Right ventricle myocardium inferior (tissue), 1 donor: Measurements from ENCODE around the gene RPS6KL1. TPM values are rescaled to one million over a fixed set of nuclear protein-coding genes. Genes with fewer than 3 reads are reported as not detected.
A peak's percentile ranks its signal among the peaks of the same experiment; 100 is the strongest.

Experiments used
- ATAC-seq: fragments of 200-7000 bp; cut with Tn5 transposase; one replicate; pipeline ENCODE4 v1.9.1; 2020; ENCODE audit warnings: mild to moderate bottlenecking, moderate library complexity
- DNase-seq: peaks from one replicate; pipeline ENCODE4 v3.0.0; 2021; ENCODE audit errors: missing footprints
- intact Hi-C: fragments of 100-400 bp; cut with DNase I; formaldehyde crosslinking; loops from one replicate; pipeline ENCODE4 v1.11.0; 2022
- total RNA-seq: library from RNA; stranded (reverse); fragmentation: NEBNext Ultra II Directional; extraction: Animal tissue kit (Norgen Biotek cat#: 25700); gene quantifications from one replicate; pipeline ENCODE4 v1.2.1, GENCODE V29; 2021
- donor health status: DM: no; HTN: yes; CAD: no; lungs with severe emphysema.

The RPS6KL1 gene
- total RNA-seq, 1 donor from 2014 or later: 19.1 TPM

DNA sequence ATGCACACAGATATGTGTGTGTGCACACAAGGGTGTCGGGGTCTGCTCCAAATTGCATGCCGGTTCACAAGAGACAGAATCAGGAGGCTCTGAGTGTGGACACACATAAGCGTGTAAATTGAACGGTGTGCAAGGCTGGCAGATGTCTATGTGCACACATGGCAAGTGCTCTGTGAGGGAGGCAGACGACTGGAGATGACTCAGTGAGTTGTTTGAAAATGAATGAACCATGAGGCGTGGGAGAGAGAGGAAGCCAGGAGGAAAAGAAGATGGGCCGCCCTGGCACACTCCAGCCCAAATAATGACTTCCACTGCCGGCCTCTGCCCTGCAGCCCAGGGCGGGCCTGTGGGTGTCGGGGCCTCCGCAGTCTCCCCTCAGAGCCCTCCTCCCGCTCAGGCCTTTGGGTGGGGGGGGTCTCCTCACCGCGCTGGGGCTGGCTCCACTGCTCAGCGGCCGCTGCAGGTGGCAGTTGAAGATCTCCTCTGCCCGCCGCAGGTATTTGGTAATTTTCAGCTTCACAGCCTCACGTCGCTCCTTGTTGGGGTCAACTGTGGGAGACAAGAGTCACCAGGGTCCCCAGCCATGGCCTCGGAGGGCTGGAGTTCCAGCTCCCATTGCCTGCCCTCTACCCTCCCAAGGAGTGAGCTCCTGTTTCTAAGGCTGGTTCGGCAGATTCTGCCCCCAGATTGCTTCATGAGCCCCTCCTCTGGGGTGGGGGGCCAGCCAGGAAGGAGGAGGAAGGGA is 3.5 kb downstream of the RPS6KL1 start:
- DNase-seq: no peak
- intact Hi-C loops: no loop called here
- ATAC-seq: no peak

DNA sequence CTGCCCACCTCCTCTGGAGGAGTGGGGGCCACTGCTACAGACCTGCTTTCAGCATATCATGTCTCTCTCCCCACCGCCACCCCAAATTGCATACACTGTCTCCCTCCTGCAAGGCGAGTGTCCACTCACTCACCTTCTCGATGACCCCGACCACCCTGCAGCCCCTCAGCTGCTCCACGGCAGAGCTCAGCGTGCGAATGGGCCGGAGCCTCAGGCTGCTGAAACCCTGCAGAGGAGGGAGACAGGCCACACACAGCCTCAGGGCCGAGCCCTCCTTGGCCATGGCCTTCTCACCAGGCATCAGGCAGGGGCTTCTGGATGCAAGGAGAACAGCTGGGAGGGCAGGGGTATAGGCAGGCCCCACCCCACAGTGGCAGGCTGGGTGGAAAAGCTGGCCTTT is 4.7 kb downstream of the RPS6KL1 start:
- intact Hi-C loops: no loop called here
- ATAC-seq (no peak), DNase-seq (no peak)

DNA sequence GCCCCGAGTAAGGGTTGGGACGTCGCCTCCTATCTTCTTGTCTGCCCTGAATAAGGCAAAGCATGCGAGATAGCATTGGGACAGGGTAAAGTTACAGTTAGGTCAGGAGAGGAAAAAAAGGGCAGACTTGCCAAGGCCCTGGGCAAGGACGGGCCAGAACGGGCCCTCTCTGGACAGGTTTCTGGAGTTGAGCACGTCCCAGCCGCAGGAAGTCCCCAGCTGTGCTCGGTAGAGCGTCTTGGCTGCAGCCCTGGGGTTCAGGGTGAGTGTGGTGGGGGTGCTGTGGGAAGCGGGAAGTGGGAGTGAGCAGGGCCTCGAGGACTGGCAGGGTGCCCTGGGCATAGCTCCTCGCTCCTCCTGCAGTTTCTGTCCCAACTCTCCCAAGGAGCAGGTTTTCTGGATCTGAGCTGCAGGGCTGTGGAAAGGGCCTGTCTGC is 5.4 kb downstream of the RPS6KL1 start:
- DNase-seq (peak; percentile 86), ATAC-seq (peak; percentile 71)
- intact Hi-C loops: no loop called here

DNA sequence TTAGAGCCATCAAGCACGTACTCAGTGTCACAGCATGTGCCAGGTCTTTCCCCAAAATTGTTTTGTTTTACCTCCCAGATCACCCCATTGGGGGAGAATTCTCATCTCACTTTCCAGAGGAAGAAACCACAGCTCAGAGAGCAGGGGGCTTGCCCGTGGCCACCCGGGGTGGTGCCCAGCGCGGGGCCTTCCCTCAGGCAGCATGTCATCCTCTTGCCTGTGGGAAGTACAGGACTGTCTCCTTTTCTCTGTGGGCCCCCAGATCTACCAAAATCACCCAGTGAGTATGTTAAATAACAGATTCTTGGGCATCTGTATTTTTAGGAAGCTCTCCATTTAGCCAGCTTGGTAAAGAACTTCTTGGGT is 5.9 kb downstream of the RPS6KL1 start:
- intact Hi-C loops: no loop called here
- DNase-seq (no peak), ATAC-seq (peak; percentile 4)

DNA sequence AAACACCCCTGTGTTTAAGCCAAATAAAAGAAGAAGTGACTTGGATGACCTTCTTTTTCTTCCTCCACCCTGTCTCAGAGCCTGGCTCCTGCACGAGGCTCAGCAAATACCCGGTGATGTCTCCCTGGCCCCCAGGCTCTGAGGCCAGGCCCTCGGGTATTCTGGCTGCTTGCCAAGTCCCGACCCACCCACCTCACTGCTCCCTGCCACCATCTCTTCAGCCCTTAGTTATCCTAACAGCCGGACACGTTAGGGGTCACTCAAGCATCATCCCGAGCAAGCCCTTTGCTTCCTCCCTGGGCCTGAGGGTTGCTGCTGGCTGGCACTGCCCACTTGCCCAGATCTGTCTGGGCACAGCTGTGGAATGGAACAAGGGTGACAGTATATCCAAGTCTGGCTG is 7.2 kb downstream of the RPS6KL1 start:
- DNase-seq (no peak), ATAC-seq (no peak)
- intact Hi-C loops: loop anchor here (2.0 kb wide), 1 partner anchor 173 kb away; no protein-coding TSS in a partner anchor

DNA sequence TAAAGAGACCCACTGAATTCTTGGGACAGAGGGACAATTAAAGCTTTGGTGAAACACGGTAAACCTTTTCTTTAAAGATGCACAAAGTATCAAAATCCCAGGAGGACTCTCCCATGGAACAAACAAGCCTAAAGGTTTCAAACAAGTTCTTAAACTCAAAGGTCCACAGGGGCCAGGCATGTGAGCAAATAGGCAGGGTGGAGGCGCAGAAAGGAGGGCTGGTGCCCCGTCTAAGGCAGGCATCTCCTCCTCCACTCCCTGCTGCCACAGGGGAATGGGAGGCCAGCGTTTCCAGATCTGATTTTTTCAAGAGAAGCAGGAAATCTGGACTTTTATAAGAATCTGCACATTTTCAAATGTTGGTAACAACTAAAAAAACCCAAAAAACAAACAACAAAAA is 7.6 kb downstream of the RPS6KL1 start:
- no peak for DNase-seq
- no peak for ATAC-seq
- intact Hi-C loops: loop anchor here (2.0 kb wide), 1 partner anchor 173 kb away; no protein-coding TSS in a partner anchor

DNA sequence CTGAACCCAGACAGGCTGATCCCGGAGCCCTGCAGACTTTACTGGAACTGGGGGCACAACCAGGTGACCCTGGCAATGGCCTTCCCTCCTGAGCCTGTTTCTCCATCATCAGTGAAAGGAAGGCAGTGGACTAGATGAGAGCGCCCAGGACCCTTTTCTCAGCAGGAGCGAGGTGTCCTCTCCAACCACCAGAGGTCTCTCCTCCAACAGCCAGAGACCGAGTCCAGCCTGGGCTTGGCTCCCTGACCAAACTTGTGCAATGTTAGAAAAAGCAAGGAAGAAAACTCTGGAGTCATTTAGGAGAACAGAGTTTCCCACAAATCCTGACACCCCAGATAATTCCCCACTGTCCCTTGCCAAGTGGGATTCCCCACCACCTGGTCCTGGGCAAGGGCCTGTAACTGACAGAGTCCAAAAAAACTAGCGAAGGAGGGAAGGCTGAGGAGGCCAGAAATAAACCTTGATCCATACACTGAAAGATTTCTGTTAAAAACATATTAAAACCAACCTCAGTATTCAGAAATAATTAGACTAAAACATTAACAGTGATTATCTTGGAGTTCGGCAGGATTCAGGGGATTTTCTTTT is 9.0 kb downstream of the RPS6KL1 start:
- DNase-seq (no peak), ATAC-seq (peak; percentile 54)
- intact Hi-C loops: loop anchor here (2.0 kb wide), 1 partner anchor 175 kb away; no protein-coding TSS in a partner anchor

DNA sequence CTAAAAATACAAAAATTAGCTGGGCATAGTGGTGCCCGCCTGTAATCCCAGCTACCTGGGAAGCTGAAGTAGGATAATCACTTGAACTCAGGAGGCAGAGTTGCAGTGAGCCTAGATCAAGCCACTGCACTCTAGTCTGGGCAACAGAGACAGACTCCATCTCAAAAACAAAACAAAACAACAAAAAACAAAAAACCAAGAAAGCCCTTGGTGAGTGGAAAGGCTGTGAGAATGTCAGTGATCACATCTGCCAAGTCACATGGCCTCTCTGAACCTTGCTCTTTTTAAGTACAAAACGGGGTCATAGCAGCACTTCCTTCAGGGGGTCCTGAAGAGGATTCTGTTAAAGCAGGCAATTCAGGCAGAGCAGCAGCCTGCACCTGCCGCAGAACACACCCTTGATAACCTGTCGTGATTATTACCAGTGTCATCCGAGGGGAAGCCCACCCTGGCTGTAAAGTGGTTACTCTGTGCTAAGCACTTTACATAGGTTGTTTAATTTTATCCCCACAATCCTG is 9.6 kb downstream of the RPS6KL1 start:
- ATAC-seq: no peak

DNA sequence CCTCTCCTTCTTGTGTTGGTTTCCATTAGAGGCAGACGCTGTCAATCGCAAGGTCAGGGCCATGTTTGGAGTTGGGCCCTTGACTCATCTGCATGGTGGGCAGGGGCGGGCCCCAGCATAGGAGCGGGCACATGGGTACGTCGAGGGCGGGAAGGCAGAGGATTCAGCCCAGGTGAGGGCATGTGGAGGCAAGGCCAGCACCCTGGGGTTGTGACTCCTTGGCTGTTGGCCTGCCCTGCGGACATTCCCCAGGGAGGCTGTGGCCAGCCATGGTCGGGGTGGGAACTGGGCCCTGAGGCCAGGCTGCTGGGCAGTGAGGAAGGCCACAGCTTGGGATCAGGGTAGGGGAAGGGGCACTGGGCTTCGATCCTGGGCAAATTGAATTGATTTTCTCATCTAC is 10.3 kb downstream of the RPS6KL1 start:
- no peak for ATAC-seq
- no peak for DNase-seq
- intact Hi-C loops: no loop called here

More for the DNA sequence above, 9.6 kb downstream of the RPS6KL1 start:
- intact Hi-C loops: no loop called here
- DNase-seq: no peak

DNA sequence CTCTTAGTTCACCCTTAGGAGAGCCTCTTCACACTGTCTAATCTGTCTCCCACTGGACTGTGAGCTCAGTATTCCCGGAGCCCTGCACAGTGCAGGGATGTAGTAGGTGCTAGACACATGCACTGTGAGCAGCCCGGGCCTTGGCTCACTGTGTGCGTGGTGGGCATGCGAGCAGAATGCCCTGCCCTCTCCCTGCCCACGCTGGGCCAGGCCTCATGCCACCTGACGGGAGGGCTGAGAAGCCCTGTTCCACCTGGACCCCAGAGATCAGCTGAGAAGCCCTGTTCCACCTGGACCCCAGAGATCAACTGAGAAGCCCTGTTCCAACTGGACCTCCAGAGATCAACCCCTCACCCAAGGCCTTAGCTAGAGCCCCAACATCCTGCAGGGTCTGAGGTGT is 10.9 kb downstream of the RPS6KL1 start:
- intact Hi-C loops: no loop called here
- DNase-seq: no peak
- no peak for ATAC-seq

DNA sequence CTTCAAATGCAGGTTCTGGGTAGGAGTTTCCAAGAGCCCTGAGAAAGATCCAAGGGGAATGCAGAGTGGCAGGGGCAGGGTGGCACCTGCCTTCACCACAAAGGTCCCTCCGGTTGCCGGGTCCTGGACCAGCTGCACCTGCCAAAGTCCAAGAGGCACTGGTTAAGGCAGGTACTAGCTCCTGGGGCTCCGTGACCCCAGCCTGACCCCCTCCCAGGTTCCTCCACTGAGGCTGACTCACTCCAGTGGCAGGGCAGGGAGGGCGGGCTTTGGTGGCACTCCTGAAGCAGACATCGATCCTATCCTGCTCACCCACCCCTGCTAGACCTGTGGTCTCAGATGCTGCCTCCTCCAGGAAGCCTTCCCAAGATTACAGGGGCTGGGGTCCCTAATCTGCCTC is 11.4 kb downstream of the RPS6KL1 start:
- intact Hi-C loops: no loop called here
- ATAC-seq (no peak), DNase-seq (no peak)

DNA sequence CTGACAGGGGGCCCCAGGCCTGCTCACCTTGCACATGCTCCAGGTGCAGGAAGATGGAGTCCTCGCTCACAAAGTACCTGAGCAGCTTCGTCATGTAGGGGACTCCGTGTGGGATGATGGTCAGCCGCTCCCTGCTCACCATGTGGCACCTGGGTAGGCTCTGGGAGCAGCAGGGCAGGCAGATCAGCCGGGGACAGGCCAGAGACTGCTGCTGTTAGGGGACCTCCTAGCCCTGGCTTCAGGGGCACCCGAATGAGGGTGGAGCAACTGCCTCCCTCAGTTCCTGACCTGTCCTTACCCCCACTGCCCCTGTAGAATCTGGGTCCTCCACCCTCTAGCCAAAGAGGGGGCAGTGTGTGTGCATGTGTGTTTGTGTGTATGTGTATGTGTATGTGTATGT is 11.8 kb downstream of the RPS6KL1 start:
- DNase-seq (no peak), ATAC-seq (no peak)
- intact Hi-C loops: no loop called here

DNA sequence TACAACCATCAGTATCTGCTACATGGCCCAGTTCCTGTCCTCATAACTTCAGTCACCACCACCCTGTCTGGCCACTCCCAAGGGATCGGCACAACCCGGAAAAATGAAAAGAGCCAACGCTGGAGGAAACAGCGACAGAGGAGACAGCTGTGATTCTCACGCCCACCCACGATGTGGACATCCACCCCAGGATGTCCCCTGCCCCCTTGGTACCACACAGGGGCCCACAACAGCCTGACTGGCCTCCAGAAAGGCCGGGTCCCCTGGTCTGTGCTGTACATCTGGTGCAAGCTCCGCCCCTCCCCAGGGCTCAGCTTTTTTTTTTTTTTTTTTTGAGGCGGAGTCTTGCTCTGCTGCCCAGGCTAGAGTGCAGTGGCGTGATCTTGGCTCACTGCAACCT is 12.5 kb downstream of the RPS6KL1 start:
- intact Hi-C loops: no loop called here

DNA sequence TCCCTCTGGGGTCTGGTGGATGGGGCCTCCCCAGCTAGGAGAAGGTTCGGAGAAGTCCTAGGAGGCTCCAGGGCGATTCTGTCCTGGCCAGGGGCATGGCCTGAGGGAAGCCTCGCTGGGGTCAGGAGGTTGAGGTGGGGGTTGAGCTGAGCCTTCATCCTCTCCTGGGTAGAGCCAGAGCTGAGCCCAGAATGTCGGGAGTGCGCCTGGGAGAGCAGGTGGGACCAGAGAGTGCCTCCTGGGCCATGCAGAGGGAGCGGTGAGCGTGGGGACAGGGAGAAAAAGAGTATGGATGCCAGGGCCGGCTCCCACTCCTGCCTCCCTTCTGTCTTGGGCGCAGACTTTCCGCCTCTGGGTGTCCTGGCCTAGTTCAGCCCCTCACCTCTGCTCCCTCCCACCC is 13.1 kb downstream of the RPS6KL1 start:
- DNase-seq: no peak
- intact Hi-C loops: no loop called here
- no peak for ATAC-seq

More for the DNA sequence above, 12.5 kb downstream of the RPS6KL1 start:
- ATAC-seq: no peak
- no peak for DNase-seq

DNA sequence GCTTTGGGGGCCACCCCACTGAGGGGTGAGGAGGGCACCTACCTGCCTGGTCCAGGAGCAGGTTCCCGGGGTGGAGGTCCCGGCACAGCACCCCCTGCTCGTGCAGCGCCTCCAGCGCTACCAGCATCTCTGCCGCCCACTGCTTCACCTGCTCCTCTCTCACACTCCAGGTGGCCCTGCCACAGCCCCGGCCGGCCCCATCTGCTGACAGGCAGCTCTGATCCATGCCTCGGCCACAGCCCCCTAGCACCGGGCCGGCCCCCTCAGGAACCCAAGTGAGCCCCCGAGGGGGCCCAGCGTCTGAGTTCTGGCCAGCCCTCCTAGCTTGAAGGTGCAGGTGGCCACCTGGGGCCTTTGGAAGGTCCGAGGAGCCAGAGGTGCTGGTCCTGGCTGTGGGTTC is 13.6 kb downstream of the RPS6KL1 start:
- DNase-seq (no peak), ATAC-seq (no peak)
- intact Hi-C loops: no loop called here

DNA sequence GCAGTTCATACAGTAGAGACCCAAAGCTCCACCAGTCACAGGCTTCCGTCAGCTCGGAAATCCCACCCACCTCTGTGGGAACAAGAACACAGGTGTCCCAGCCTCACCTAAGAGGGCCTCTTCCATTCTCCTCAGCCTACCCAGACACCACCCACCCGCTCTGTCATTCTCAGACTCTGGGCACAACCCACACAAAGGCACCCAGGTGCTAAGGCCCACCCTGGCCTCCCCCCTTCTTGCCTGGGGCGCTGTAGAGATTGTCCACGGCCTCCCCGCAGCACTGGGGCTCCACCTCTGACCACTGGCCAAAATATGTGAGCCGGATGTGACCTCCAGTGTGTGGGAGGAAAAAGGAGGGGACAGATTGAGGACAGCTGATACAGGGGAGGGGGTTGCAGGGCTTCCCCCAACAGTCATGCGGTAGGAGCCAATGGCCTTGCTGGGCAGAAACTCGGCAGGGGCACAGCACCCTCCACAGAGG is 14.2 kb downstream of the RPS6KL1 start:
- no peak for ATAC-seq
- intact Hi-C loops: no loop called here
- DNase-seq: no peak

DNA sequence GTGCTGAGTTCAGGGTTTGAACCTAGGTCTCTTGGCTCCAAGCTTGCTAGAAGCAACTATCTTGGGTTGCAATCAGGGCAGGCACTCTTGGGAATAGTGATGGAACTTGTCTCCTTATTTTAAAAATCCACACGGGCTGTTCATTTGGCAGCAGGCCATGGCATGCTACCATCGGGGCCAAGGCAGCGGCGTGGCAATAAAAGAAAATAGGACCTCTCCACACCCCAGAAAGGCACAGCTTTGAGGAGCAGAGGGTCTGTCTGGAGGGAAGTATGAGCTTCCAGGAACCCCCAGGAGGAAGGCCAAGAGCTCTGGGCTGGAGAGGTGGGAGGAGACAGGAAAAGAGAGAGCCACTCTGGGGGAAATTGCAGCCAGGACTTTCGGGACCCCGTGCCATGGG is 15.3 kb downstream of the RPS6KL1 start:
- no peak for ATAC-seq
- DNase-seq: no peak
- intact Hi-C loops: no loop called here

DNA sequence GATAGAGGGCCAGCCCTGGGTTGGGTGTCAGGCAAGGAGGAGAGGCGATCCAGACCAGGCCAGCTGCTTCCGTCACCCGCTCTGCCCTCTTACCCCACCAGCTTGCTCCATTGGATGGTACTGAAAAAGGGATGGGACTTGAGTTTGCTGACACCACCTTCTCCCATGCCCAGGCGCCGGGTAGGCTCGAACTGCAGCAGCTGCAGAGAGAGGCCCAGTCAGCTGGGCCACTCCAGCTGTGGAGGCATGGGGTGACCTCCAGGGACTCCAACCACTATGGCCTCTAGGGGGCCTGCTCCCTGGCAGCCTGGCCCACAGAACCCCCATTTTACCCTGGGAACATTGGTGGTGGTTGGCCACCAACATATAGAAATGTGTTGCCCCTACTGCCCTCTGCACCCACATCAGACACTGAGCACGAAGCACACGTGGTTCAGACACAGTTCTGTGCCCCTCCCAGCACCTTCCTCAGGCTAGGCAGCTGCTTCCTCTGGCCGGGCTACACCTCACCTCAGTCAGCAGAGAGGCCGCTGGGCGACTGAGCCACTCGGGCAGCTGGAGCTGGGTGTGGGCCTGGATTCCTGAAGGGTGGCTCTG is 16.0 kb downstream of the RPS6KL1 start:
- ATAC-seq: no peak
- DNase-seq: no peak
- intact Hi-C loops: no loop called here

DNA sequence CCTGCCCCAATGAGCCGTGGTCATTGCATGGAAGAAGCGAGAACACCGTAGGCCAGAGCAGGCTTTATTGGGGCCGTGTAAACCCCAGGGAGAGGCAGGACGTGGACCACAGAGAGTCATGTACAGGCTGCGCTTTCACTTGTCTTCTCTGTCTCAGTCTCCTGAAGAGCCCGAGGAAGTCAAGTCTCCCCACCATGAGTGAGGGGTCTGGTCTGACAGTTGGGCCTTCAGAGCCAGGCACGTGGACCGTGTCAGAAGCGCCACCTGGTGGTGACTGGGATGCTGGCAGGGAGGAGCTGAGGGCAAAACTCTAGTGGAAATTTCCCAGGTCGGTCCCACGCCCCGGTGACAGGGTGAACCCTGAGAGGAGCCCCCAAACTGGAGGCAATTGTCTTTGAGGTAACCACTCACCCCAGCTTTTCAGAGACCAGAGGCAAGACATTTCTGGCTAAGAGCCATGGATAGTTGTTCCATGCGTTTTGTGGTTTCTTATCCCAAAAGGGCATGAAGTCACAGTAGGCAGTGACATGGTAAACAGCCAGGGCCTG is 17.4 kb downstream of the RPS6KL1 start:
- ATAC-seq (peak; percentile 54), DNase-seq (peak; percentile 79)
- intact Hi-C loops: loop anchor here (1.0 kb wide), 1 partner anchor 44 kb away; no protein-coding TSS in a partner anchor
